Fibroblast of pulmonary artery (primary cell): ENCODE data around the gene PFDN4.

Experiments
- DNase-seq: peaks from one replicate; pipeline ENCODE4 v3.0.0-alpha.2; 2010; ENCODE audit warnings: low read depth
- H3K4me3 ChIP-seq: replicated peaks from 2 replicates; pipeline ENCODE4 v1.5.1; 2011; ENCODE audit warnings: low read depth, mild to moderate bottlenecking, control low read depth, low read length, moderate library complexity
- CTCF ChIP-seq: IDR thresholded peaks from 2 replicates; pipeline ENCODE4 v1.5.1; 2011; ENCODE audit warnings: mild to moderate bottlenecking, control low read depth, low read length, inconsistent platforms; ENCODE audit errors: missing control alignments

PFDN4 gene

GRCh38 chr20:54227241-54227640 lies 19.4 kb downstream of the PFDN4 start:
- H3K4me3 ChIP-seq: no peak overlapping the region
- DNase-seq: no peak
- TF ChIP-seq CTCF: no peak

- H3K4me3 ChIP-seq: no peak overlapping the region
- TF ChIP-seq CTCF: no peak
- no peak for DNase-seq
These were observed 19.9 kb downstream of the PFDN4 start for GRCh38 chr20:54227751-54228150.

DNA sequence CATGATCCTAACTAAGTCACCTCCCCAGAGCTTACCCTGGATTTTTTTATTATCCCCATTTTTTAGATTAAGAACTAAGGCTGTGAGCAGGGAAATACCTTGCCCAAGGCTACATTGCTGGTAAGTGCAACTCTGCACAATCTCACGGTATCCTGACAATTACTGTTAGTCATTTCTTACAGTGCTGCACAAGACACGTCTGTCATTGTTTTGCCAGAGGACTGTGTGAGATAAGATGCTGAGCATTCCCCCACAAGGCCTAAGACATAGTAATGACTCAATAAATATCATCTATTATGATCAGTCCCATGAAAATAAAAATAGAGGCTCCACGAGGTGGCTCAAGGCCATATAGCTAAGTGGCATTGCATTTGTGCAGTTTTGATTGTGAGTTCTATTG lies 21.0 kb downstream of the PFDN4 start:
- no peak overlapping the region for H3K4me3 ChIP-seq
- peak; percentile 75 for DNase-seq
- TF ChIP-seq CTCF: no peak

DNA sequence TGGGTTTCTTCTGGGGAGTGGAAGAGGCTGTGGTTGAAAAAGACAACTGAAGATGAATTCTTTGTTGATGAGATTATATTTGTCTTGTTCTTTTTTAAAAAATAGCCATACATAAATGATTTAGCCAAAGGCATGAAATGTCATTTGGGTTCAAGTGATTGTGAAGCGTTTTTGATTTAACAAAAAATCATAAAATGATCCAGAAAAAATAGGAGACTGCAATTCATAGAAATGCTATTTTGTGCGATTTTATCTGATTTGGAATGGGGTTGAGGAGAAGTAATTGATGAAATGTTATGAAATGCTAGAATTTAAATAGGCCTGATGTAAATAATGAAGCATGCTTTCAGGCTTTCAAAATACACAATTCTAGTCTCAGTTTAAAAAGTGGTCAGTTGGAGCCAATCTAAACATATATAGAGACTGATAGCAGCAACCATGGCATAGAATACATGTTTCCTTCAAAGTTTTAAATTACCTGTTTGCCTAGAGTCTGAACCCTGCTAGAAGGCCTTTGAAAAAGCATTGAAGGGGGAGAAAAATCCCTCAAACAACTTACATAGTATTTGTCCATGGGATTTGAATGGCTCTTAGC lies 21.8 kb downstream of the PFDN4 start:
- no peak for DNase-seq
- no peak for TF ChIP-seq CTCF
- H3K4me3 ChIP-seq: no peak overlapping the region

DNA sequence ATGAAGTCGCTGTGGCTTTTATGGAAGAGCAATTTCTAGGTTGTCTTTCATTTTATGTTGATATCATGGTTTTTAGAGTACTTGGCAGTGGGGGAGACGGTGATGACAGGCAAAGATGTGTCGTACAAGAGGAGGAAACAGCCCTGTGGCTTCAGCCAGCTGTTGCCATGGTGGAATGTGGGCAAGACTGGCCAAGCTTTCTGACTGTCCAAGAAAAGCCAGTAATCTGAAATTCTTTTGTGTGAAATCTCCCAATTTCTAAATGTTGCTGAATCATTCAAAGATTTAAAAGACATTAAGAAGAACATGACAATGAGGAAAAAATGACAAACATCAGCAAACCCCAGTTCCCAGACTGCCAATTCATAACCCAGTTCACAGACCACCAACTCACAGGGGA lies 23.1 kb downstream of the PFDN4 start:
- peak; percentile 58 for DNase-seq
- no peak for TF ChIP-seq CTCF
- no peak overlapping the region for H3K4me3 ChIP-seq

DNA sequence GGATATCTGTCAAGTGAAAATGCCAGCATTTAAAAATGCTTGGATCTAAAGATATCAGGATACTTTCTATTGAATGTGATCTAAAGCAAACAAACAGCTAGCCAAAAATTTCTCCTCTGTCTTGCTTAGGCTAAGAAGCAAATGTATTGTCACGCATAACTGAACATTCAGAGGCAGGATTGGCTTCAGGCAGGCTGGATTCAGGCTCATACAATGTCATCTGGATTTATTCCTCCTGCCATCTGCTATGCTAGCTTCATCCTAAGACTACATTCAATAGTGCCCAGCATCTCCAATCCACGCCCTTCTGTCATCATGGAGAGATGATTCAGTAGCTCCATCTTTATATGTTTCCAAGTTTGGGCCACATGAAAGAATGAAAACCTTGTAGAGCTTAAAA lies 27.1 kb downstream of the PFDN4 start:
- TF ChIP-seq CTCF: no peak
- H3K4me3 ChIP-seq: no peak overlapping the region
- no peak for DNase-seq
